Measurements from ENCODE around the gene SCNN1B. TPM values are rescaled to one million over a fixed set of nuclear protein-coding genes. Genes with fewer than 3 reads are reported as not detected.

Gene SCNN1B
- polyA plus RNA-seq, 1 donor = 0.16 TPM

DNA sequence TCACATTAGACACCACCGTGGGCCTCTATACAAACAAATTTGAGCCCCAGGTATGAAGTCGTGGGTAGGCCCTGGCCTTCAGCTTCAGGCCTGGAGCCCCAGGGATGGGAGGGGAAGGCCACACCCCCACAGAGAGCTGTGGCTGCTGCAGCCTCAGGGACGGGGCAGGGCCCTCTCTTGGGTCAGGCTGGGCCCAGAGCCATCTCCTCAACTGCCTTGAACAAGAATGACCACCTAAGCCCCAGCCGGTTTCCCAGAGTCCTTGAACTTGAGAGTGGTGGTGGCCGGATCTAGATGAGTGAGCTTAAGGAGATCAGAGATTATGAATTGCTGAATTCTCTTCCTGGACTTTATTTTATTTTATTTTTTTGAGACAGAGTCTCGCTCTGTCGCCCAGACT is 18.6 kb downstream of the SCNN1B start:
- DNase-seq (ENCODE audit: low read depth) = no peak

DNA sequence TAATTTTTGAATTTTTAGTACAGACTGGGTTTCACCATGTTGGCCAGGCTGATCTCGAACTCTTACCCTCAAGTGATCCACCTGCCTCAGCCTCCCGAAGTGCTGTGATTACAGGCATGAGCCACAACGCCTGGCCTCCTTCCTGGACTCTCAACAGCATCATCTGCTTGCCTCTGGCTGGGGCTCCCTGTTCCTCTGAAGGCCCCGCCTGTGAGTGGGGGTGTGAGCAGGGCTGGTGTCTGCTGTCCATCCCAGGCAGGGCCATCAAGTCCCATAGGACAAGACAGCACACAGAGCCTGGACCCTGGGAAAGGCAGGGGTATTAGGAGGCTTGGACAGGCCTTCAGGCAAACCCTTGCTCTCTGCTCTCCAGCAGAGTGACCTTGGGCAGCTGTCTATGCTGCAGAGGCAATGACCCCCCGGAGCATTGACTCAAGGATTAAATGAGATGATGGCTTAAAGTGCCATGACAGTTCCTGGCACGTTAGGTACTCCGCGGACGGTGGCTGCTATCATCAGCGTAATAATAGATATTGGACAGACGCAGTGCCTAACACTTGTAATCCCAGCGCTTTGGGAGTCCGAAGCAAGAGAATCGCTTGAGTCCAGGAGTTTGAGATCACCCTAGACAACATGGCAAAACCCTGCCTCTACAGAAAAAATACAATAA is 19.2 kb downstream of the SCNN1B start:
- no peak for DNase-seq (ENCODE audit: low read depth)

DNA sequence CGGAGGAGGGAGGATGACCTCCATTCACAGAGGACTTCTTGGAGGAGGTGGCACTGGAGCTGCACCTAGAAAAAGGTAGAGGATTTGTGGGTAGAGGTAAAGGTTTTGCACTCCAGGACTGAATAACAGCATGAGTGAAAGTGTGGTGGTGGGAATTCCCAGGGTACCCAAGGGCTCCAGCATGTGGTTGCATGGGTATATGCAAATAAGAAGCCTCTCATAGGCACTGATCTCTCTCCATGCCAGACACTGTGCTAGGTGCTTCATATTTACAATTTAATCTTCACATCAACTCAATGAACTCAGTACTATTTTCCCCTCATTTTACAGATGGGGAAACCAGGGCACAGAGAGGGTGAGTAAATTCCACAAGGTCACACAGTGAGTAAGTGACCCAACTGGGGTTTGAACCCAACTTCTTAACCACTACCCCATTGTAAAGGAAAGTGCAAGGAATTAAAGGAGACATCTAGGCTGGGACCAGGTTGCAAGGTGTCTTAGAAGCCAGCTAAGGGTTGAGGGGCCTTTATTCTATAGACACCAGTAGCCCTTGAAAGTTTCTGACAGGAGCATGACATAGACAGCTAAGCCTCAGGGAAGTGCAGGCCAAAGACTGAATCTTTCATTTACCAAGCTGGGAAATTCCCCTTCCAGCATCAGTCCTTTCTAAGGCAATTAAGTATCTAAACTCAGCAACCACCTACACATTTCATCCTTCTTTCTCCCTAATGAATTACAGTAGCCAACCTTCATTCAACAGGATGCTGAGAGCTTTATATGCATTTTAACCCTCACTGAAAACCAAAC is 21.3 kb downstream of the SCNN1B start:
- DNase-seq (ENCODE audit: low read depth) = no peak

DNA sequence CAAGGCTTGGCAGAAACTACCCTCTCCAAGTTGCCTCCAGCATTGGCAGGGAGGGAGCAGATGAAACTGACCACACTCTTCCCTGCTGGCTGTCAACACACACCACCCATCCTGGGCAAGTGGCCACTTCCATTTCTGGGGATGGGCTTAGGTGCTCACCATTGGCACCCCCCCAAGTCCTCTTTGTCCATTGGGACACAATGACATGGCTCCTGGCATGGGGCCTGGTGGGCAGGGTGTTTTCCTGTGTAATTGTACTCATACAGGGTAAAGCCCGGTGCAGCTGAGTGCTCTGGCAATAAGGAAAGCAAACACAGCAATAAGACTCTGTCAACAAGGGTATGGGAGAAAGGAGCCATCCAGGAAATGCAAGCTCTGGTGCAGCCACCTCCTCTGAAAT is 22.6 kb downstream of the SCNN1B start:
- no peak for DNase-seq (ENCODE audit: low read depth)

DNA sequence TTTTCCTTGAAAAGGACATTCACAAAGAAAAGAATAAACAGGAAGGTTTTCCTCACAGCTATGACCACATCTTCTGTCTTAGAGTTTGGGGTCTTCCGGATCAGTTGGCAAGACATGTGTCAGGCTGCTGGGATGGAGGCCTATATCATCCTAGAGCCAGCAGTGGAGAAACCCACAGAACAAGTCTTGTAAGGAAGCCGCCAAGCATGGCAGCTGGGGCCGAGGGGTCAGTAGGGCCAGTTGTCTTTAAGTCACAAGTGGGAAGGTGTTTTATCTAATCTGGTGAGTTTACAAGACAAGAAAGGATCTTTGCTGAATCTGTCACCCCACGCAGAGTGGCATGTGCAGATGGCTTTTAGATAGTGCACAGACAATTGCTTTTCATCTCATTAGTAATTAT is 25.7 kb downstream of the SCNN1B start:
- DNase-seq (ENCODE audit: low read depth) = no peak

DNA sequence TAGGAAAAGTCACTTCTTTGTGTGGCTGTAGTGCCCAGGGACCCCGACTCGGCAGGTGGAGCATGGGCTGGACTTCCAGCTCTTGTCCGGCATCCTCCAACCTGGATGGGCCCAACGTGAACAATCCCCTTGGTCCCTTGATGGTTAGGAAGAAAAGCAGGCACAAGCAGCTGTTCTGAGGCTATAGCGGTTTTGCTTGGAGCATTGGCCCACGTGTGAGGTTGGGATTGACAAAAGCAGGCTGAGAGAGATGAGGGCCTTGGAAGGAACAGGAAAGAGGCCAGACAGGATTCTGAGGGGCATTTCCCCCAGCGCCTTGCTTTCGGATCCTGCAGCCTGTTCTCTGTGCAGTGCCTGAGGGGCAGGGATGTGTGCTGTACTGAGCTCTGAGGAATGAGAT is 28.1 kb downstream of the SCNN1B start:
- DNase-seq (ENCODE audit: low read depth) = no peak

DNA sequence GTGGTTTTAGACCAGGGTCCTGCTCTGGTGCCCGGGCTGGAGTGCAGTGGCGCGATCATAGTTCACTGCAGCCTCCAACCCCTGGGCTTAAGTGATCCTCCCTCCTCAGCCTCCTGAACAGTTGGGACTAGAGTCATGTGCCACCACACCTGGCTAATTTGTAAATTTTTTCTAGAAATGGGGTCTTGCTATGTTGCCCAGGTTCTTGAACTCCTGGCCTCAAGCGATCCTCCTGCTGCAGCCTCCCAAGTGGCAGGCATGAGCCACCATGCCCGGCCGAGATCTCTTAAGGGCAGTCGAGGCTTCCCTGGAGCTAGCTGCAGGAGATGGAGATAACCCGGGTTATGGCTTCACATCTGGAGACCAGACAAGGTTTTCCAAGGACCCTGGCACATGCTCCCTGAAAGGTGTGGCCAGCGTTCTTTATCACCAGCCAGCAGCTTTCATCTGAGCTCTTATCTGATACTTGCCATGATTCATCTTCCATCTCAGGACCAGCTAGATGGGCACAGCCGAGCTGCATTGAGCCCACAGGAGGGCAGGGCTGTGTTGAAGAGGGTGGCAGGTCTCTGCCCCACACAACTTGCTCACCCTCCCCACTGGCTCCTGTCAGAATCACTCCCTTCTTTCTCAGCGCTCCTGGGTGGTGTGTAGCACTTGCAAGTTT is 28.6 kb downstream of the SCNN1B start:
- no peak for DNase-seq (ENCODE audit: low read depth)

DNA sequence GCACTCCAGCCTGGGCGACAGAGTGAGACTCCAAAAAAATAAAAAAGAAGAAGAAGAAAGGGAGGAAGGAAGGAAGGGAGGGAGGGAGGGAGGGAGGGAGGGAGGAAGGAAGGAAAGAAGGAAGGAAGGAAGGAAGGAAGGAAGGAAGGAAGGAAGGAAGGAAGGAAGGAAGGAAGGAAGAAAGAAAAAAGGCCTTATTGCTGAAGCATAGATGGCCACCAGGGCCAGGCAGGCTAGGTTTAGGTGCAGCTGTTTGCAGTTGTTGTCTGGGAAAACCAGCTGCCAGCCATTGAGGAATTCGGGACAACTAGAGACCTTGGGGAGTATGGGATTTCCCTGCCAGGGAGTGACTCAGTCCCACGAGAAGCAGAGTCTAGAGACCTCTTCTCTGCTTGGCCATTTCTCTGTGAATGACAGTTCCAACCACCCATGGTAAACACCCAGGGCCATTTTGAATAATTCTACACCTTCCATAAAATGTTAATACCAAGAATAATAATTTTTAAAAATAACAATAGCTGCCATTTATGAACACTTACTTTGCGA is 31.0 kb downstream of the SCNN1B start:
- DNase-seq (ENCODE audit: low read depth) = no peak

DNA sequence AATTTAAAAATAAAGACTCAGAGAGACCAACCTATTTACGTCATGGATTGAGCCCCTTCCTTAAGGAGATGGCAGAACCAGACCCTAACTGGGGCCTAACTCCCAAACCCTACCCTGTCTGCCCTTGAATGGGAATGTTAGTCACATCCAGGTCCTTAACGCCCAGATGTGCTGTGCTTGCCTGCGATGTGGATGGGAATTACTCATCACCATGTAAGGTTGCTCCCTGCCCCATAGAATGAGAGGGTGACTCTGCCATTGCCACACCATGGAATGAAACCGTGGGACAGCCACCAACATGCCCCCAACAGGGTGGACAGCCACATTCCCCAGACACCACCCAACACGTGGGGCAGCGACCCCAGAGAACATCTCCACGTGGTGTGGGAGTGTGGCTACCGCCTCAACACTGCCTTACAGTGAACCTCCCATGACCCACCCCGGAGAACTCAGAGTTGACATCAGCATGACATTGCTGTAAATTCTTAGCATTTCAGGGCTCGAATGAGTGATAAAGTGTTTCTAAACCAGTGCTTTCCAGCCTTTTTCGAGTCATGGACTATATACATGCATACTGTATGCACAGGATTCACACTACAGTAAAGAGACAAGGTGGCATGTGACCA is 31.8 kb downstream of the SCNN1B start:
- DNase-seq (ENCODE audit: low read depth) = no peak

DNA sequence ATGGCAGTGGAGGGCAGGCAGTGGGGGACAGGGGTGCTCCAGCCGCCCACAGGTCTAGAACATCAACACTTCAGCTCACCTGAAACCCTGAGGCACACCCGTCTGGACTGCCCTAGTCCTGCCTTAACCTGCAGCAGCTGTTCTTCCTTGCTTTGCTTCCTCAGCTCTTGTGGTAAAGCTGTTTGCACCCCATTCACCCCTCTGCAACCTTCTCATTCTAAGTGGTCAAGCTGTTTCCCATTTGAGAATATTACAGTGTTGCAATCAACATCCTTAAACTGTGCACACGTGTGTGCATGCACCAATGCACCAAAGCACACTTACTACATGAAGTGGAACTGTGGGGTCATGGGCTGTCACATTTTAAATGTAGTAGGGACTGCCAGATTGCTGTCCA is 32.4 kb downstream of the SCNN1B start:
- no peak for DNase-seq (ENCODE audit: low read depth)

DNA sequence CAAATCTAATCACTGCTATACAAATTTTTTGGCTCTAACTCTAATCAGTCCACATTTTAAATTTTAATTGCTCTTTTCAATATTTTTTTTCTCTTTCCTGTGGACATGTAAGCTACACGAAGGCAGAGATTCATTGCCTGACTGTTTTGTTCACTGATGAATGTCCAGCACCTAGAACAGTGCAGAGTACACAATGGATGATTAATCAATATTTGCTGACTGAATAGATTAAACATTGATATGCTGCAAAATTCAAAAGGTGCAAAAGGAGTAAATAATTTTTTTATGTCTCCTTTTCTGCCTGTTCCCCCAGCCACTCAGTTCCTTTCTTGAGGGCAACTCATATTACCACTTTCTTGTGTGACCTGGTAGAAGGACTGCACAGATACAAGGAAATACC is 32.8 kb downstream of the SCNN1B start:
- no peak for DNase-seq (ENCODE audit: low read depth)

DNA sequence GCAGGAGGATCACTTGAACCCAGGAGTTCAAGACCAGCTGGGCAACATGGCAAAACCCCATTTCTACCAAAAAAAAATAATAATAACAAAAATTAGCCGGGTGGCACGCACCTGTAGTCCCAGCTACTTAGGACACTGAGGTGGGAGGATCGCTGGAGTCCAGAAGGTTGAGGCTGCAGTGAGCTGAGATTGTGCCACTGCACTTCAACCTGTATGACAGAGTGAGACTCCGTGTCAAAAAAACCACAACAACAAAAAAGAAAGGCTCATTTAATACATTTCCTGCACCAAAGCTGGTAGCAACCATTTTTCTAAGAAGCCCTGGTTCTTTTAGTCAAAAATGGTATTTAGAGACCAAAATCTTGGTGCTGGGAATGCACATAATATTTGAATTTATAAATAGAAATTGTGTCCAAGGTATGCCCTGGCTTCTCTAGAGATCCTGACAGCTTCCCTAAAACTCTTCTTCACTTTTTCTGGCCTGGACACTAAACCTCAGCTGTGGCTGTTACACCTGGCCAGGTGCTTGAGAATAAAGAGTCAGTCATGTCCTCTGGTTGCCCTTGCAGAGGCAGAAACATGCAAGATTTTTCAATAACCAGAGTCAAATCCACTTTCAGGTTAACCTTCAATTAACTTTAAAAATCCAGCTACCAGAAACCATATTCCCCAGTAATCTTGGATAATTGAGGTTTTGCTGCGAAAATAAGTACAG is 35.9 kb downstream of the SCNN1B start:
- DNase-seq (ENCODE audit: low read depth) = no peak

DNA sequence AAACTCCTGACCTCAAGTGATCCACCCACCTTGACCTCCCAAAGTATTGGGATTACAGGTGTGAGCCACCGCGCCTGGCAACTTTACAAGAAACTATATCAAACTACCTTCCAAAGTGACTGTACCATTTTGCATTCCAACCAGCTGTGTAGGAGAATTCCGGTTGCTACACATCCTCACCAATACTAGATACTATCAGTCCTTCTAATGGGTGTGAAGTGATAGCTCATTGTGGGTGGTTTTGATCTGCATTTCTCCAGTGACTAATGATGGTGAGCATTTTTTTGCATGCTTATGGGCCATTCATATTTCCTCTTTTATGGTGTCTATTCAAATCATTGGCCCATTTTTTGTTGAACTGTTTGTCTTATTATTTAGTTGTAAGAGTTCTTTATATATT is 37.7 kb downstream of the SCNN1B start:
- DNase-seq (ENCODE audit: low read depth) = no peak

DNA sequence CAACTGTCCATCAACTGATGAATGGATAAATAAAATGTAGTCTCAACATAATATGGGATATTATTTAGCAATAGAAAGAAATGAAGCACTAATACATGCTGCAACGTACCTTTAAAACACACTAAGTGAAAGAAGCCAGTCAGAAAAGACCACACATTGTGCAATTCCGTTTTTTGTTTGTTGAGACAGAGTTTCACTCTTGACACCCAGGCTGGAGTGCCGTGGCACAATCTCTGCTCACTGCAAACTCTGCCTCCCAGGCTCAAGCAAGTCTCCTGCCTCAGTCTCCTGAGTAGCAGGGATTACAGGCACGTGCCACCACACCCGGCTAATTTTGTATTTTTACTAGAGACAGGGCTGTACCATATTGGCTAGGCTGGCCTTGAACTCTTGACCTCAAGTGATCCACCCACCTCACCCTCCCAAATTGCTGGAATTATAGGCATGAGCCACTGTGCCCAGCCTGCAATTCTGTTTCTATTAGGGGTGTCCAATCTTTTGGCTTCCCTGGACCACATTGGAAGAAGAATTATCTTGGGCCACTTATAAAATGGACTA is 40.1 kb downstream of the SCNN1B start:
- DNase-seq (ENCODE audit: low read depth) = no peak

DNA sequence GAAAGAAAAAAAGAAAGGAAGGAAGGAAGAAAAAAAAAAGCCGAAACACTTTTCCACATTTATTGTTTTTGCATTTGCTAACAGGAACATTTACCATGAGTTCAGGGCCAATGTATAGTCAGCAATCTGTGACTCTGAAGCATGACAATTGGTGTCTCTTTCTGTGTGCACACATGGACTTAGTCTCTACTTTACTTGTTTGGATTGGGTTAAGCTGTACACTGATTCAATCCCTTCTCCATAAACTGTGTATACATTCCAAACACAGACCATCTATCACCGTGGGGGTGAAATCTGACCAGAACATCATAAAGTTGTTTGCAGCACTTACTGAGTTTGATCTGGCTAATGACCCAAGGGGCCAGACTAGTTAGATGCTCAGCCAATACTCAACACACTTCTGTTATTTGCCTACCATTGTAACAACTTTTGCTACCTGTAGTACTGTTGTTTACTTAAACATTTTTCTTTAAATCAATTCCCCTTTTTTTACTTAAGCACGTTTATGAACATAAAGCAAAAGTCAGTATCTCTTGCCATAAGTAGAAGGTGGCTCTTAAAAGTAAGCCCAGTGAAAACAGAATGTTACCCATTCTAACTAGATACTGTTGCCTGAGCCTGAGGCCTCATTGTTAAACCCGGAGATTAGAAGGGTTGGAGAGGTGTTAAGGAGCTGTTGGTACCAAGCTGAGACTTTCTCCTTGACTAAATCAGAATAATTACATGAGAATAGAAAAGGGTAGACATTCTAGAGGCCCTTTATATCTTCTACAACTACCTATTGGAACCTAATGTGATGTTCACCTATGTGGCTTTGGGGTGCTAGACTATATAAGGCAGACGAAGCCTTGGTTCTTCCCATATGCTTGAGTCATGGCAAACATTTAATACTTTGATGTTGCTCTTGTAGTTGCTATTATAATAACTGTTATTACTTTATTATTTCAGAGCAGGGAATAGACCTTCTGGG is 41.8 kb downstream of the SCNN1B start:
- no peak for DNase-seq (ENCODE audit: low read depth)

DNA sequence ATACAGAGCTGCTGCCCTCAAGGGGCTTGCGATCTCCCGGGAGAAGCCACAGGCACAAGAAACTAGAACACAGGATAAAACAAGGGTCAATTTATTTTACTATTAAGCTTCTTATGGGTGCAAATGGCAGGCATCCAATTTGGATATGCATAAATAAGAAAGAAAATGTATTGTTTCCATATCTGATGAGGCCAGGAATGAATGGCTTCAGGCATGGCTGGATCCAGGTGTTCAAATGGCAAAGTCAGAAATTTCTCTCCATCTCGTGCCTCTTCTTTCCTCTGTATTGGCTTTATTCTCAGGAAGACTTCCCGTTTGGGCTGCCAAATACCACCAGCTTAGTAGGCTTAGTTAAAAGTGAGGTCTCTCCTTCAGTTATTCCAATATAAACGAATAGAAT is 43.1 kb downstream of the SCNN1B start:
- DNase-seq (ENCODE audit: low read depth) = no peak

DNA sequence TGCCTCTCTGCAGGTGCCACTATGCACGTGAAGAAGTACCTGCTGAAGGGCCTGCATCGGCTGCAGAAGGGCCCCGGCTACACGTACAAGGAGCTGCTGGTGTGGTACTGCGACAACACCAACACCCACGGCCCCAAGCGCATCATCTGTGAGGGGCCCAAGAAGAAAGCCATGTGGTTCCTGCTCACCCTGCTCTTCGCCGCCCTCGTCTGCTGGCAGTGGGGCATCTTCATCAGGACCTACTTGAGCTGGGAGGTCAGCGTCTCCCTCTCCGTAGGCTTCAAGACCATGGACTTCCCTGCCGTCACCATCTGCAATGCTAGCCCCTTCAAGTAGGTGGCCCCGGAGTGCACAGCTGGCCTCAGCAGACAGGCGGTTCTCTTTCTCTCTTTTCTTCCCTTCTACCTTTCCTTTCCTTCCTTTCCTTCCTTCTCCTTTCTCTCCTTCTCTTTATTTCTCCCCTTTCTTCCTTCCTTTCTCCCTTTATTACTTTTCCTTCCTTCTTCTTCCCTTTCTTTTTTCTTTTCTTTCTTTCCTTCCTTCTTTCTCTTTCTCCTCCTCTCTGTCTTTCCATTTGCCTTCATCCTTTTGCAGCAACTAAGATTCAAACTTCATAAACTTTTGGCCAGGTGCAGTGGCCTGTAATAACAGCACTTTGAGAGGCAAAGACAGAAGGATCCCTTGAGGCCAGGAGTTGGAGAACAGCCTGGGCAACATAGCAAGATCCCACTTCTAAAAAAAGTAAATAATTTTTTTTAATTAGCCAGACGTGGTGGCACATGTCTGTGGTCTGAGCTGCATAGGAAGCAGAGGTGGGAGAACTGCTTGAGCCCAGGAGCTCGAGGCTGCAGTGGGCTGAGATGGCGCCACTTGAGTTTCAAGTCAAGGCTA is 46.7 kb downstream of the SCNN1B start:
- DNase-seq (ENCODE audit: low read depth) = no peak

DNA sequence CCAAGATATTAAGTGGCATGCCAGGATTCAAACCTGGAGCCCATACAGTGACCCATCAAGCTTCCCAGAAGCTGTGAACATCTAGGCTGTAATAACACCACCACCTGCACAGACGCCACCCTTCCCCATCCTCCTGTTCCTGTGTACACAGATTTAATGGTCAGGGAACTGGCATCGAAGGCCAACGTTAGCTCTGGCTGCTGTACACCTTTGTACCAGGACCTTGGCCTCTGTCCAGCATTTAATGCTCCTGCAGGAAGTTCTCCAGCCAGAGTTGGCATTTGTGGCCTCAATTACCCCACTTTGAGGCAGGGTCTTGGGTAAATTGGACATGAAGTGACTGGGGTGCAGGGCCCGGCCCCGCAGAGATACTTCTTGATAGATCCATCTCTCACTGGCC is 49.3 kb downstream of the SCNN1B start:
- no peak for DNase-seq (ENCODE audit: low read depth)

DNA sequence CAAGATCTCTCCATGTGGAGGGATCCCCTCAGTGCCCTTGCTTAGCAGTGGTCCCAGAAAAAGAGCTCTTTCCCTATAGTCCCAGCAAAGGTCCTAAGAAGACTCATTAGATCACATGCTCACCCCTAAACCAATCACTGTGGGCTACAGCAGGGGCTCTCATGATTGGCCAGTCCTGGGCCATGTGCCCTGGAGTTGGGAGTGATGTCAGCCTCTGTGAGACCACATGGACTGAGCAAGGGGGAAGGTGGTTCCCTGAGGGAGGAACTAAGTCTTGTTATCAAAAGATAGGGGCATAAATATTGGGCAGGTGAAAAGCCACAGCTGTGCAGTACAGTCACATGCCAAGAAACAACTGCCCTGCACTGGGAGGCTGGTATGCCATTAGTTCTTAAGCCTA is 51.3 kb downstream of the SCNN1B start:
- DNase-seq (ENCODE audit: low read depth) = no peak

Measured in forelimb muscle (tissue), 1 donor.